ENCODE measurements around the gene TBXAS1.

Gene TBXAS1

GRCh38 chr7:139854124-139854511, 25.1 kb downstream of the TBXAS1 start:
- H3K9ac ChIP-seq = peak overlapping the region in 3 of 11 experiments; percentile 24 to 34 (median 26); a peak in 4 of 22 replicates
- H3K27ac ChIP-seq = peak overlapping the region in 10 of 11 experiments; percentile 34 to 86 (median 79); a peak in 18 of 22 replicates
- peaks cover 0 to 15% (median 0%) of the 10 kb centered on the region in 11 experiments; a peak in 1 of 22 replicates for H4K20me1 ChIP-seq
- peaks cover 13 to 83% (median 40%) of the 10 kb centered on the region in 10 experiments for H3K4me1 ChIP-seq
- TF ChIP-seq Cebpa-rat (IDR thresholded peaks at IDR 0.05) = 0 out of 22 replicates have a peak, but pooled peaks of 3 of the 11 experiments have one; percentile 15 to 37 (median 31)
- H3K36me3 ChIP-seq = peaks cover 0 to 57% (median 0%) of the 10 kb centered on the region in 11 experiments; a peak in 7 of 22 replicates
- H3K9me3 ChIP-seq (replicated peaks in 1 of 11) = peaks cover 0 to 15% (median 0%) of the 10 kb centered on the region in 11 experiments; a peak in 5 of 22 replicates
- peak overlapping the region in 2 of 10 experiments; percentile 8 to 21; a peak in 1 of 20 replicates for H3K4me3 ChIP-seq
- H3K27me3 ChIP-seq = no peaks in the 10 kb centered on the region
- peak overlapping the region; percentile 5 to 89 (median 74); a peak in 20 of 22 replicates for H3K4me2 ChIP-seq

DNA sequence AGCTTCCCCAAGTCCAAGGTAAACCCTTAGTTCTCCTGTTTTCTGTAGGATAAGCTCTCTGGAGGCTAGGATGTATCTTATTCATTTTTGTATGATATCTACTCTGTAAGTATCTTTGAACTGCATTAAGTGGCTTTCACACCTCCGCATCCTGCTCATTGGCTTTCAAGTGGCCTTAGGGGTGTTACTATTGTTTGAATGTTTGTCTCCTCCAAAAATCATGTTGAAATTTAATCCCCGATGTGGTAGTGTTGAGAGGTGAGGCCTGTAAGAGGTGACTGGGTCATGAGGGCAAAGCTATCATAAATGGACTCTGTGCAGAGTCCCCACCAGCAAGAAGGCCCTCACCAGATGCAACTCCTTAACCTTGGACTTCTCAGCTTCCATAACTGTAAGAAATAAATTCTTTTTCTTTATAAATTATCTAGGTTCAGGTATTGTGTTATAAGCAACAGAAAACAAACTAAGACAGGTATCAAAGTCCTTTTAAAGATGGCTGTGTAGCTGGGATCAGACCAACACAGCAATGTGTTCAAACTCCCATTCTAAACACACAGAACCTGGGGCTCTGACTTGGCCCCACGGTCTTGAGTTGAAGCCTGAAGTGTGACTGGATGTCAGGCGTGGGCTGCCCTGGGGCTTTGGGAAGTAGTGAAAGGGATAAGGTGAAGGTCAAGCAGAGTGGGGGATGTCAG, 25.9 kb downstream of the TBXAS1 start:
- Histone ChIP-seq H3K27ac (peak overlapping the region; percentile 58 to 86 (median 78); a peak in 21 of 22 replicates), H3K9me3 (replicated peaks in 1 of 11) (peaks cover 0 to 15% (median 0%) of the 10 kb centered on the region in 11 experiments; a peak in 4 of 22 replicates)
- TF ChIP-seq Cebpa-rat (IDR thresholded peaks at IDR 0.05) = no peak

GRCh38 chr7:139855498-139856270, 26.6 kb downstream of the TBXAS1 start:
- Histone ChIP-seq H3K9me3 (replicated peaks in 1 of 11) (peaks cover 0 to 15% (median 0%) of the 10 kb centered on the region in 11 experiments; a peak in 4 of 22 replicates), H3K27me3 (no peaks in the 10 kb centered on the region), H3K4me3 (no peak overlapping the region; a peak in 3 of 20 replicates), H4K20me1 (no peaks in the 10 kb centered on the region; a peak in 1 of 22 replicates), H3K4me1 (peaks cover 13 to 91% (median 52%) of the 10 kb centered on the region in 10 experiments), H3K9ac (peak overlapping the region in 10 of 11 experiments; percentile 20 to 73 (median 64); a peak in 17 of 22 replicates), H3K4me2 (peak overlapping the region; percentile 50 to 89 (median 74)), H3K36me3 (peaks cover 0 to 41% (median 0%) of the 10 kb centered on the region in 11 experiments; a peak in 5 of 22 replicates), H3K27ac (peak overlapping the region; percentile 60 to 86 (median 78))
- no peak for TF ChIP-seq Cebpa-rat (IDR thresholded peaks at IDR 0.05)

More for the DNA sequence above, 25.9 kb downstream of the TBXAS1 start:
- peak overlapping the region in 10 of 11 experiments; percentile 15 to 73 (median 64); a peak in 17 of 22 replicates for H3K9ac ChIP-seq
- H3K27me3 ChIP-seq = no peaks in the 10 kb centered on the region
- peak overlapping the region in 1 of 10 experiments; percentile 8; a peak in 3 of 20 replicates for H3K4me3 ChIP-seq
- H3K4me1 ChIP-seq = peaks cover 13 to 85% (median 44%) of the 10 kb centered on the region in 10 experiments
- H3K4me2 ChIP-seq = peak overlapping the region; percentile 50 to 89 (median 74)
- H3K36me3 ChIP-seq = peaks cover 0 to 49% (median 0%) of the 10 kb centered on the region in 11 experiments; a peak in 5 of 22 replicates
- peaks cover 0 to 6% (median 0%) of the 10 kb centered on the region in 11 experiments; a peak in 1 of 22 replicates for H4K20me1 ChIP-seq

- Histone ChIP-seq H3K4me3 (no peak overlapping the region), H4K20me1 (no peaks in the 10 kb centered on the region; a peak in 1 of 22 replicates), H3K4me2 (peak overlapping the region in 3 of 11 experiments; percentile 6 to 83 (median 40); a peak in 4 of 22 replicates), H3K27me3 (no peaks in the 10 kb centered on the region), H3K27ac (no peak overlapping the region), H3K4me1 (peaks cover 13 to 99% (median 62%) of the 10 kb centered on the region in 10 experiments), H3K9me3 (replicated peaks in 1 of 11) (peaks cover 0 to 32% (median 0%) of the 10 kb centered on the region in 11 experiments; a peak in 5 of 22 replicates), H3K36me3 (peaks cover 0 to 34% (median 0%) of the 10 kb centered on the region in 11 experiments; a peak in 5 of 22 replicates), H3K9ac (no peak overlapping the region)
- TF ChIP-seq Cebpa-rat (IDR thresholded peaks at IDR 0.05) = no peak
These were observed 28.7 kb downstream of the TBXAS1 start for GRCh38 chr7:139857791-139858190.

- Histone ChIP-seq H3K4me2 (peak overlapping the region in 9 of 11 experiments; percentile 23 to 90 (median 70); a peak in 16 of 22 replicates), H3K36me3 (peaks cover 0 to 39% (median 0%) of the 10 kb centered on the region in 11 experiments; a peak in 5 of 22 replicates), H3K4me1 (peaks cover 8 to 76% (median 38%) of the 10 kb centered on the region in 10 experiments), H3K27ac (peak overlapping the region in 9 of 11 experiments; percentile 8 to 85 (median 64); a peak in 16 of 22 replicates), H3K9me3 (replicated peaks in 1 of 11) (peaks cover 12 to 44% (median 21%) of the 10 kb centered on the region in 11 experiments; a peak in 20 of 22 replicates), H3K4me3 (peak overlapping the region in 1 of 10 experiments; percentile 11; a peak in 1 of 20 replicates), H4K20me1 (no peaks in the 10 kb centered on the region; a peak in 1 of 22 replicates), H3K9ac (peak overlapping the region in 7 of 11 experiments; percentile 3 to 70 (median 52); a peak in 12 of 22 replicates), H3K27me3 (no peaks in the 10 kb centered on the region)
- TF ChIP-seq Cebpa-rat (IDR thresholded peaks at IDR 0.05) = no peak
These were observed 31.2 kb downstream of the TBXAS1 start for GRCh38 chr7:139860090-139860775.

GRCh38 chr7:139861803-139862202, 32.7 kb downstream of the TBXAS1 start:
- peak overlapping the region in 4 of 11 experiments; percentile 34 to 84 (median 76); a peak in 4 of 22 replicates for H3K27ac ChIP-seq
- H3K9me3 ChIP-seq (replicated peaks in 1 of 11) = peaks cover 13 to 51% (median 29%) of the 10 kb centered on the region in 11 experiments; a peak in 20 of 22 replicates
- peaks cover 0 to 39% (median 0%) of the 10 kb centered on the region in 11 experiments; a peak in 7 of 22 replicates for H3K36me3 ChIP-seq
- H3K9ac ChIP-seq = no peak overlapping the region
- H3K4me3 ChIP-seq = no peak overlapping the region
- no peaks in the 10 kb centered on the region for H3K27me3 ChIP-seq
- H4K20me1 ChIP-seq = no peaks in the 10 kb centered on the region; a peak in 1 of 22 replicates
- TF ChIP-seq Cebpa-rat (IDR thresholded peaks at IDR 0.05) = no peak
- H3K4me1 ChIP-seq = peaks cover 0 to 62% (median 25%) of the 10 kb centered on the region in 10 experiments; a peak in 17 of 20 replicates
- peak overlapping the region in 5 of 11 experiments; percentile 70 to 90 (median 82); a peak in 9 of 22 replicates for H3K4me2 ChIP-seq

DNA sequence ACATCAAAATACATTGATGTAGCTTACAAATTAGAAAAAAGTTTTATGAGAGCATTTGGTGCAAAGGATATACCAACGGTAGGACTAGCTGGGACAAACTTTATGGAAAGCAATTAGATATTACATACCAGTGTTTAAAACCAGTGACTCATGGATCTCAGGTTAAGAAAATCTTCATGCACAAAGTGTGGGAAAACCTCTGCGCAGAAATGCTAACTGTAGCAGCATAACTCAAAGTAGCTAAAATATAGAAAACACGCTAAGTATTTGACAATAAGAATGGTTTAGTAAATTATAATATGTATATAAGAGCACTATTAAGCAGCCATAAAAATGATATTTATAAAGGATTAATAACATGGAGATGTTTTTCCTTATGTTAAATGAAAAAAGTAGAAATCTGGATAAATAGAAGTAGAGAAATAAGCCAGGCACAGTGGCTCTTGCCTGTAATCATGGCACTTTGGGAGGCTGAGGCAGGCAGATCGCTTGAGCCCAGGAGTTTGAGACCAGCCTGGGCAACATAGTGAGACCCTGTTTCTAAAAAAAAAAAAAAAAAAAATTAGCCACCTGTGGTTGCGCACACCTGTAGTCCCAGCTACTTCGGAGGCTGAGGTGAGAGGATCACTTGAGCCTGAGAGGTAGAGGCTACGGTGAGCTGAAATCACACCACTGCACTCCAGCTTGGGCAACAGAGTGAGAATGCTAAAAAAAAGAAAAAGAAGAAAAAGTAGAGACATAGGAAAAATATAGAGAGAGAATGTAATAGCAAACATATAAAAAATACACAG, 37.2 kb downstream of the TBXAS1 start:
- Histone ChIP-seq H4K20me1 (peaks cover 0 to 32% (median 0%) of the 10 kb centered on the region in 11 experiments; a peak in 2 of 22 replicates), H3K9ac (no peak overlapping the region), H3K4me3 (no peak overlapping the region), H3K4me1 (peaks cover 0 to 36% (median 6%) of the 10 kb centered on the region in 10 experiments; a peak in 12 of 20 replicates), H3K9me3 (replicated peaks in 1 of 11) (peaks cover 13 to 56% (median 29%) of the 10 kb centered on the region in 11 experiments; a peak in 20 of 22 replicates), H3K27ac (no peak overlapping the region), H3K4me2 (no peak overlapping the region), H3K27me3 (no peaks in the 10 kb centered on the region), H3K36me3 (peaks cover 0 to 36% (median 0%) of the 10 kb centered on the region in 11 experiments; a peak in 6 of 22 replicates)
- TF ChIP-seq Cebpa-rat (IDR thresholded peaks at IDR 0.05) = no peak

Data from BLaER1 treated with 17β-estradiol and CSF1 and Interleukin-3, amounts not matched to agents 10 nM and 100 nM (cell line).